Measurements from ENCODE around the gene MAP1A. TPM values are rescaled to one million over a fixed set of nuclear protein-coding genes. Genes with fewer than 3 reads are reported as not detected.

The MAP1A gene
- total and polyA plus RNA-seq, 2 experiments from 2014 or later = 0.81 to 2.0 TPM

DNA sequence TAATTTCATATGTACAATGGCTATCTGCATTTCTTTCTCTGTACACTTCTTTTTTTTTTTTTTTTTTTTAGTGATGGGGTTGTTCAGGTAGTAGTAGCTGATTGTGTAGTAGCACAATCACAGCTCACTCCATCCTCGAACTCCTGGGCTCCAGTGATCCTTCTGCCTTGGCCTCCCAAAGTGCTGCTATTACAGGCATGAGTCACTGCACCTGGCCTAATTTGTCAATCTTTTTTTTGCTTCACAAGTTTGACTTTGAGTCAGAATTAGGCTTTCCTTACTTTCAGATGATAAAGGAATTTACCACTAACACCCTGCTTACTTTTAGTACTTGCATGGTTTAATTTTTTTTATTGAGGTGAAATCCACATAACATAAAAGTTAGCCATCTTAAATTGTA lies 28.0 kb downstream of the MAP1A start:
- TF ChIP-seq, protein P1, sequence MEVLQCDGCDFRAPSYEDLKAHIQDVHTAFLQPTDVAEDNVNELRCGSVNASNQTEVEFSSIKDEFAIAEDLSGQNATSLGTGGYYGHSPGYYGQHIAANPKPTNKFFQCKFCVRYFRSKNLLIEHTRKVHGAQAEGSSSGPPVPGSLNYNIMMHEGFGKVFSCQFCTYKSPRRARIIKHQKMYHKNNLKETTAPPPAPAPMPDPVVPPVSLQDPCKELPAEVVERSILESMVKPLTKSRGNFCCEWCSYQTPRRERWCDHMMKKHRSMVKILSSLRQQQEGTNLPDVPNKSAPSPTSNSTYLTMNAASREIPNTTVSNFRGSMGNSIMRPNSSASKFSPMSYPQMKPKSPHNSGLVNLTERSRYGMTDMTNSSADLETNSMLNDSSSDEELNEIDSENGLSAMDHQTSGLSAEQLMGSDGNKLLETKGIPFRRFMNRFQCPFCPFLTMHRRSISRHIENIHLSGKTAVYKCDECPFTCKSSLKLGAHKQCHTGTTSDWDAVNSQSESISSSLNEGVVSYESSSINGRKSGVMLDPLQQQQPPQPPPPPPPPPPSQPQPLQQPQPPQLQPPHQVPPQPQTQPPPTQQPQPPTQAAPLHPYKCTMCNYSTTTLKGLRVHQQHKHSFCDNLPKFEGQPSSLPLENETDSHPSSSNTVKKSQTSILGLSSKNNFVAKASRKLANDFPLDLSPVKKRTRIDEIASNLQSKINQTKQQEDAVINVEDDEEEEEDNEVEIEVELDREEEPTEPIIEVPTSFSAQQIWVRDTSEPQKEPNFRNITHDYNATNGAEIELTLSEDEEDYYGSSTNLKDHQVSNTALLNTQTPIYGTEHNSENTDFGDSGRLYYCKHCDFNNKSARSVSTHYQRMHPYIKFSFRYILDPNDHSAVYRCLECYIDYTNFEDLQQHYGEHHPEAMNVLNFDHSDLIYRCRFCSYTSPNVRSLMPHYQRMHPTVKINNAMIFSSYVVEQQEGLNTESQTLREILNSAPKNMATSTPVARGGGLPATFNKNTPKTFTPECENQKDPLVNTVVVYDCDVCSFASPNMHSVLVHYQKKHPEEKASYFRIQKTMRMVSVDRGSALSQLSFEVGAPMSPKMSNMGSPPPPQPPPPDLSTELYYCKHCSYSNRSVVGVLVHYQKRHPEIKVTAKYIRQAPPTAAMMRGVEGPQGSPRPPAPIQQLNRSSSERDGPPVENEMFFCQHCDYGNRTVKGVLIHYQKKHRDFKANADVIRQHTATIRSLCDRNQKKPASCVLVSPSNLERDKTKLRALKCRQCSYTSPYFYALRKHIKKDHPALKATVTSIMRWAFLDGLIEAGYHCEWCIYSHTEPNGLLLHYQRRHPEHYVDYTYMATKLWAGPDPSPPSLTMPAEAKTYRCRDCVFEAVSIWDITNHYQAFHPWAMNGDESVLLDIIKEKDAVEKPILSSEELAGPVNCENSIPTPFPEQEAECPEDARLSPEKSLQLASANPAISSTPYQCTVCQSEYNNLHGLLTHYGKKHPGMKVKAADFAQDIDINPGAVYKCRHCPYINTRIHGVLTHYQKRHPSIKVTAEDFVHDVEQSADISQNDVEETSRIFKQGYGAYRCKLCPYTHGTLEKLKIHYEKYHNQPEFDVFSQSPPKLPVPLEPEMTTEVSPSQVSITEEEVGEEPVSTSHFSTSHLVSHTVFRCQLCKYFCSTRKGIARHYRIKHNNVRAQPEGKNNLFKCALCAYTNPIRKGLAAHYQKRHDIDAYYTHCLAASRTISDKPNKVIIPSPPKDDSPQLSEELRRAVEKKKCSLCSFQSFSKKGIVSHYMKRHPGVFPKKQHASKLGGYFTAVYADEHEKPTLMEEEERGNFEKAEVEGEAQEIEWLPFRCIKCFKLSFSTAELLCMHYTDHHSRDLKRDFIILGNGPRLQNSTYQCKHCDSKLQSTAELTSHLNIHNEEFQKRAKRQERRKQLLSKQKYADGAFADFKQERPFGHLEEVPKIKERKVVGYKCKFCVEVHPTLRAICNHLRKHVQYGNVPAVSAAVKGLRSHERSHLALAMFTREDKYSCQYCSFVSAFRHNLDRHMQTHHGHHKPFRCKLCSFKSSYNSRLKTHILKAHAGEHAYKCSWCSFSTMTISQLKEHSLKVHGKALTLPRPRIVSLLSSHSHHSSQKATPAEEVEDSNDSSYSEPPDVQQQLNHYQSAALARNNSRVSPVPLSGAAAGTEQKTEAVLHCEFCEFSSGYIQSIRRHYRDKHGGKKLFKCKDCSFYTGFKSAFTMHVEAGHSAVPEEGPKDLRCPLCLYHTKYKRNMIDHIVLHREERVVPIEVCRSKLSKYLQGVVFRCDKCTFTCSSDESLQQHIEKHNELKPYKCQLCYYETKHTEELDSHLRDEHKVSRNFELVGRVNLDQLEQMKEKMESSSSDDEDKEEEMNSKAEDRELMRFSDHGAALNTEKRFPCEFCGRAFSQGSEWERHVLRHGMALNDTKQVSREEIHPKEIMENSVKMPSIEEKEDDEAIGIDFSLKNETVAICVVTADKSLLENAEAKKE (CRISPR knock-in tag; IDR thresholded peaks at IDR 0.05) = no peak
- no peak for TF ChIP-seq STAT1 (IDR thresholded peaks at IDR 0.05; ENCODE audit: unreplicated experiment)
- no peak for TF ChIP-seq NANOG (IDR thresholded peaks at IDR 0.05; ENCODE audit: borderline replicate concordance)
- TF ChIP-seq, protein P2, sequence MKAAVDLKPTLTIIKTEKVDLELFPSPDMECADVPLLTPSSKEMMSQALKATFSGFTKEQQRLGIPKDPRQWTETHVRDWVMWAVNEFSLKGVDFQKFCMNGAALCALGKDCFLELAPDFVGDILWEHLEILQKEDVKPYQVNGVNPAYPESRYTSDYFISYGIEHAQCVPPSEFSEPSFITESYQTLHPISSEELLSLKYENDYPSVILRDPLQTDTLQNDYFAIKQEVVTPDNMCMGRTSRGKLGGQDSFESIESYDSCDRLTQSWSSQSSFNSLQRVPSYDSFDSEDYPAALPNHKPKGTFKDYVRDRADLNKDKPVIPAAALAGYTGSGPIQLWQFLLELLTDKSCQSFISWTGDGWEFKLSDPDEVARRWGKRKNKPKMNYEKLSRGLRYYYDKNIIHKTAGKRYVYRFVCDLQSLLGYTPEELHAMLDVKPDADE (IDR thresholded peaks at IDR 0.05) = no peak
- TF ChIP-seq EZH2phosphoT487 (IDR thresholded peaks at IDR 0.05; ENCODE audit: unreplicated experiment) = no peak
- Histone ChIP-seq H2AFZ (no peak overlapping the region), H3K36me3 (ENCODE audit: insufficient read depth) (no peaks in the 10 kb centered on the region), H3K4me3 (no peak overlapping the region), H3K9me2 (ENCODE audit: insufficient read depth) (no peaks in the 10 kb centered on the region), H3K27ac (ENCODE audit: low read depth) (no peak overlapping the region), H3K79me2 (replicated peaks; ENCODE audit: insufficient read depth) (no peaks in the 10 kb centered on the region), H3K4me1 (ENCODE audit: insufficient read depth) (no peaks in the 10 kb centered on the region), H4K20me1 (replicated peaks; ENCODE audit: insufficient read depth) (no peaks in the 10 kb centered on the region), H3F3A (replicated peaks; ENCODE audit: low read depth) (no peaks in the 10 kb centered on the region), H3K27me3 (ENCODE audit: insufficient read depth) (no peaks in the 10 kb centered on the region), H3K4me2 (no peak overlapping the region)
- H3K27me3 Mint-ChIP-seq (ENCODE audit: insufficient read depth, low read depth, poor library complexity) = peaks cover 3% of the 10 kb centered on the region
- no peak for DNase-seq (ENCODE audit: low spot score)
- ATAC-seq = no peak
- H3K4me3 Mint-ChIP-seq = no peak overlapping the region
- peaks cover 8% of the 10 kb centered on the region; the same call in 2 of the 3 replicates for H3K36me3 Mint-ChIP-seq (ENCODE audit: low read depth)
- H3K27ac Mint-ChIP-seq = no peak overlapping the region
- H3K9me3 Mint-ChIP-seq = 0 out of 3 replicates have a peak, but pooled peaks cover 6% of the 10 kb centered on the region
- H3K4me1 Mint-ChIP-seq = no peaks in the 10 kb centered on the region

DNA sequence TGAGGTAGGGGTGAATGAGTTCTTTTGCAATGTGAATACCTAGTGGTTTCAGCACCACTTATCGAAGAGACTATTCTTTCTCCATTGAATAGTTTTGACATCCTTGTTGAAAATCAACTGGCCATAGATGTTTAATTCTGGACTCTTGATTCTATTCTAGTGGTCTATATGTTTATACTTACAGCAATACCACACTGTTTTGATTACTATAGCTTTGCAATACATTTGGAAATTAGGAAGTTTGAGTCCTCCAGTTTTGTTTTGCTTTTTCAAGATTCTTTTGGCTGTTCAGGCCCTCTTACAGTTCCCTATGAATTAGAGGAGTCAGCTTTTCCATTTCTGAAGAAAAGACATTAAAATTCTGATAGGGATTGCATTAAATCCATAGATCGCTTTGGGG lies 30.1 kb downstream of the MAP1A start:
- peaks cover 2% of the 10 kb centered on the region for H3K27me3 Mint-ChIP-seq (ENCODE audit: insufficient read depth, low read depth, poor library complexity)
- H3F3A ChIP-seq (replicated peaks; ENCODE audit: low read depth) = no peaks in the 10 kb centered on the region
- no peak overlapping the region for H3K27ac Mint-ChIP-seq
- H3K36me3 Mint-ChIP-seq (ENCODE audit: low read depth) = peaks cover 8% of the 10 kb centered on the region; the same call in 2 of the 3 replicates
- no peak overlapping the region for H3K4me2 ChIP-seq
- no peak for ATAC-seq
- H2AFZ ChIP-seq = no peak overlapping the region
- no peaks in the 10 kb centered on the region for H4K20me1 ChIP-seq (replicated peaks; ENCODE audit: insufficient read depth)
- 0 out of 3 replicates have a peak, but pooled peaks cover 6% of the 10 kb centered on the region for H3K9me3 Mint-ChIP-seq
- no peaks in the 10 kb centered on the region for H3K36me3 ChIP-seq (ENCODE audit: insufficient read depth)
- H3K4me3 ChIP-seq = no peak overlapping the region
- no peaks in the 10 kb centered on the region for H3K27me3 ChIP-seq (ENCODE audit: insufficient read depth)
- no peaks in the 10 kb centered on the region for H3K79me2 ChIP-seq (replicated peaks; ENCODE audit: insufficient read depth)
- no peaks in the 10 kb centered on the region for H3K4me1 Mint-ChIP-seq
- no peak overlapping the region for H3K4me3 Mint-ChIP-seq
- no peak for DNase-seq (ENCODE audit: low spot score)
- H3K4me1 ChIP-seq (ENCODE audit: insufficient read depth) = no peaks in the 10 kb centered on the region
- H3K9me2 ChIP-seq (ENCODE audit: insufficient read depth) = no peaks in the 10 kb centered on the region
- H3K27ac ChIP-seq (ENCODE audit: low read depth) = no peak overlapping the region
- TF ChIP-seq ZNF331 (CRISPR knock-in tag; IDR thresholded peaks at IDR 0.05; ENCODE audit: low read depth) (no peak), ZNF114 (CRISPR knock-in tag; IDR thresholded peaks at IDR 0.05) (no peak), JUNB (IDR thresholded peaks at IDR 0.05; ENCODE audit: unreplicated experiment) (no peak), EZH2phosphoT487 (IDR thresholded peaks at IDR 0.05; ENCODE audit: unreplicated experiment) (no peak), NANOG (IDR thresholded peaks at IDR 0.05; ENCODE audit: borderline replicate concordance) (no peak)
- TF ChIP-seq, protein P2 (IDR thresholded peaks at IDR 0.05) = no peak
